GM18867 (cell line): ENCODE measurements around the gene RPS15.
"Not testable (repeated sequence)": the region's sequence is repeated elsewhere in the genome, so short reads cannot be mapped to it uniquely, and the experiment has no call there.

Experiments
- ATAC-seq: cut with Tn5 transposase; IDR thresholded peaks from one replicate; pipeline ENCODE4 v1.9.1; 2021; ENCODE audit warnings: mild to moderate bottlenecking, moderate library complexity; ENCODE audit not compliant: unreplicated experiment

Gene RPS15

GRCh38 chr19:1418951-1419738 lies 19.1 kb upstream of the RPS15 start:
- ATAC-seq, result no peak

- ATAC-seq, result not testable (repeated sequence)
Measured at GRCh38 chr19:1420085-1420484, 18.1 kb upstream of the RPS15 start.

GRCh38 chr19:1420590-1420989 lies 17.6 kb upstream of the RPS15 start:
- no peak for ATAC-seq

- ATAC-seq, result no peak
Measured at GRCh38 chr19:1421218-1421957, 16.8 kb upstream of the RPS15 start.

GRCh38 chr19:1421958-1422305 lies 16.3 kb upstream of the RPS15 start:
- ATAC-seq, result no peak

- no peak for ATAC-seq
Measured at GRCh38 chr19:1422360-1422759, 15.8 kb upstream of the RPS15 start.

GRCh38 chr19:1422943-1423342 lies 15.3 kb upstream of the RPS15 start:
- no peak for ATAC-seq

GRCh38 chr19:1423436-1424191 lies 14.6 kb upstream of the RPS15 start:
- no peak for ATAC-seq

GRCh38 chr19:1424192-1424955 lies 13.8 kb upstream of the RPS15 start:
- no peak for ATAC-seq

- ATAC-seq, result no peak
Measured at GRCh38 chr19:1425102-1425837, 12.9 kb upstream of the RPS15 start.

GRCh38 chr19:1425902-1426301 lies 12.3 kb upstream of the RPS15 start:
- no peak for ATAC-seq

GRCh38 chr19:1426736-1427135 lies 11.5 kb upstream of the RPS15 start:
- no peak for ATAC-seq

- ATAC-seq, result no peak
Measured at GRCh38 chr19:1427221-1427920, 10.8 kb upstream of the RPS15 start.

GRCh38 chr19:1428738-1429391 lies 9.3 kb upstream of the RPS15 start:
- ATAC-seq, result no peak

GRCh38 chr19:1429750-1430149 lies 8.4 kb upstream of the RPS15 start:
- no peak for ATAC-seq

- no peak for ATAC-seq
Measured at GRCh38 chr19:1430246-1430645, 8.0 kb upstream of the RPS15 start.

GRCh38 chr19:1431759-1432506 lies 6.3 kb upstream of the RPS15 start:
- no peak for ATAC-seq

- ATAC-seq, result no peak
Measured at GRCh38 chr19:1432507-1432887, 5.7 kb upstream of the RPS15 start.
